Endodermal cell (in vitro differentiated cells): ENCODE results near the gene CFAP251. TPM values are rescaled to one million over a fixed set of nuclear protein-coding genes. Genes with fewer than 3 reads are reported as not detected.

ENCODE experiments used
- DNase-seq: peaks from one replicate; pipeline ENCODE4 v3.0.0-alpha.2; 2017
- H3K27ac ChIP-seq: 2 replicates; pipeline ENCODE4 v1.5.1; 2013; ENCODE audit warnings: mild to moderate bottlenecking, low read depth, low read length, moderate library complexity
- H3K27me3 ChIP-seq: 2 replicates; pipeline ENCODE4 v1.6.1; 2013; ENCODE audit warnings: mild to moderate bottlenecking, low read length, moderate library complexity; ENCODE audit not compliant: insufficient read depth, control insufficient read depth, poor library complexity, severe bottlenecking
- H3K36me3 ChIP-seq: 2 replicates; pipeline ENCODE4 v1.7.0; 2013; ENCODE audit warnings: mild to moderate bottlenecking, low read length, moderate library complexity; ENCODE audit not compliant: control insufficient read depth, insufficient read depth
- H3K4me1 ChIP-seq: one replicate; pipeline ENCODE4 v1.7.0; 2013; ENCODE audit warnings: low read length; ENCODE audit not compliant: control insufficient read depth, insufficient read depth
- H3K4me3 ChIP-seq: 2 replicates; pipeline ENCODE4 v1.5.1; 2013; ENCODE audit warnings: mild to moderate bottlenecking, low read length, moderate library complexity
- H3K9ac ChIP-seq: 2 replicates; pipeline ENCODE4 v1.6.1; 2013; ENCODE audit warnings: mild to moderate bottlenecking, low read length, moderate library complexity; ENCODE audit not compliant: poor library complexity, severe bottlenecking; ENCODE audit errors: extremely low read depth
- H3K9me3 ChIP-seq: 2 replicates; pipeline ENCODE4 v1.6.1; 2013; ENCODE audit warnings: mild to moderate bottlenecking, low read length, moderate library complexity; ENCODE audit not compliant: control insufficient read depth
- H3K27ac Mint-ChIP-seq: 2 replicates; pipeline ENCODE4 v1.8.0; 2020; ENCODE audit warnings: mixed read lengths
- H3K27me3 Mint-ChIP-seq: 2 replicates; pipeline ENCODE4 v1.8.0; 2021; ENCODE audit warnings: mild to moderate bottlenecking, mixed read lengths; ENCODE audit not compliant: insufficient read depth
- H3K36me3 Mint-ChIP-seq: 2 replicates; pipeline ENCODE4 v1.8.0; 2020; ENCODE audit warnings: low read depth, mixed read lengths
- H3K4me1 Mint-ChIP-seq: 2 replicates; pipeline ENCODE4 v1.8.0; 2020; ENCODE audit warnings: mixed read lengths
- H3K4me3 Mint-ChIP-seq: 2 replicates; pipeline ENCODE4 v1.8.0; 2020; ENCODE audit warnings: mild to moderate bottlenecking, moderate library complexity, mixed read lengths
- H3K9me3 Mint-ChIP-seq: 2 replicates; pipeline ENCODE4 v1.8.0; 2020; ENCODE audit warnings: mild to moderate bottlenecking, mixed read lengths
- WGBS, 2 experiments: methylation state at CpG; one replicate each; pipeline versions ENCODE4 v1.1.5 to v1.1.7; 2013; ENCODE audit warnings: missing lambda C conversion rate in 2 of 2, mixed read lengths in 1 of 2; ENCODE audit not compliant: insufficient coverage in 1 of 2, insufficient read length in 1 of 2; 5-methylcytosine and 5-hydroxymethylcytosine counted together
- total RNA-seq, 2 donors: library from RNA; stranded (reverse); fragmentation: NEBNext Ultra II Directional in 1 of 2; extraction: Animal tissue kit (Norgen Biotek cat#: 25700) in 1 of 2; gene quantifications; 2 replicates in 1 of 2; 3 replicates in 1 of 2; pipeline ENCODE4 v1.2.1, GENCODE V29; 2021
- TF ChIP-seq, protein P1 (sequence below): fragments of 200-600 bp; sonication (generic); conservative IDR thresholded peaks from 2 replicates; pipeline ENCODE4 v1.5.0; 2021; ENCODE audit warnings: antibody characterized with exemption, mild to moderate bottlenecking

CFAP251 gene
- total RNA-seq, 2 donors from 2014 or later, result 3.4 to 11.2 TPM

DNA sequence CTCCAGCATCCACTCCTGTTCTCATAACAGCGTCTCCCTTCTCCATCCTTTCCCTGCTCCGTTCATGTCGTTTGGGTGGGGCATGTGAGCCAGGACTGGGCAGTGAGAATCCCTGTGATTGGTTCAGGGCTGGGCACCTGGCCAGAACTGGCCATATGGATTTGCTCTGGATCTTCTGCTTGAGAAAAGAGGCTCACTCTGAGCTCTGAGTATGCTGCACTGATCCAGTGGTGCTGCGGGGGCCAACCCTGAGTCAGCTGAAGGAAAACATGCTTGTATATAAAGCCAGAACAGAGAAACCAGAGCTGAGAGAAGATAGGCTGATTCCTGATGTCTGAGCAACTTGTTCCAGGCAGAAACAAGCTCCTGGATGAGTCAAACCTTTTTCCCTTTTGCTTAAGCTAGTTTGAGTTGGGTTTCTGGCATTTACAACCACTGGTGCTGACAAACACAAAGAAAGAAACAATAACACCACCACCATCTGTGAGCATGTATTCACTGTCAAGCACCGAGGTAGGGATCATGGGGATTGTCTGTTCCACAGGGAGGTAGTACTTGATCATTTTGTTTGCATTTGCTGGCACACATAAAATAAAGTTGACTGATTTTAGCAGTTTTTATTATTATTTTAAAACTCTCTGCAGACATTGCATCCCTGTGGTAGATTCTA, 45.7 kb upstream of the CFAP251 start:
- H3K4me1 Mint-ChIP-seq, result no peaks in the 10 kb centered on the region
- H3K27ac Mint-ChIP-seq, result no peak overlapping the region
- H3K36me3 ChIP-seq, result no peaks in the 10 kb centered on the region
- peaks cover under 1% of the 10 kb centered on the region for H3K27me3 Mint-ChIP-seq
- H3K36me3 Mint-ChIP-seq, result no peaks in the 10 kb centered on the region
- no peaks in the 10 kb centered on the region for H3K27me3 ChIP-seq
- WGBS, 2 experiments, result 87 to 90% methylated on average over 4 to 5 of the region's 5 CpGs
- TF ChIP-seq, protein P1, sequence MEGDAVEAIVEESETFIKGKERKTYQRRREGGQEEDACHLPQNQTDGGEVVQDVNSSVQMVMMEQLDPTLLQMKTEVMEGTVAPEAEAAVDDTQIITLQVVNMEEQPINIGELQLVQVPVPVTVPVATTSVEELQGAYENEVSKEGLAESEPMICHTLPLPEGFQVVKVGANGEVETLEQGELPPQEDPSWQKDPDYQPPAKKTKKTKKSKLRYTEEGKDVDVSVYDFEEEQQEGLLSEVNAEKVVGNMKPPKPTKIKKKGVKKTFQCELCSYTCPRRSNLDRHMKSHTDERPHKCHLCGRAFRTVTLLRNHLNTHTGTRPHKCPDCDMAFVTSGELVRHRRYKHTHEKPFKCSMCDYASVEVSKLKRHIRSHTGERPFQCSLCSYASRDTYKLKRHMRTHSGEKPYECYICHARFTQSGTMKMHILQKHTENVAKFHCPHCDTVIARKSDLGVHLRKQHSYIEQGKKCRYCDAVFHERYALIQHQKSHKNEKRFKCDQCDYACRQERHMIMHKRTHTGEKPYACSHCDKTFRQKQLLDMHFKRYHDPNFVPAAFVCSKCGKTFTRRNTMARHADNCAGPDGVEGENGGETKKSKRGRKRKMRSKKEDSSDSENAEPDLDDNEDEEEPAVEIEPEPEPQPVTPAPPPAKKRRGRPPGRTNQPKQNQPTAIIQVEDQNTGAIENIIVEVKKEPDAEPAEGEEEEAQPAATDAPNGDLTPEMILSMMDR, result no peak
- H3K4me1 ChIP-seq, result no peaks in the 10 kb centered on the region
- no peak overlapping the region for H3K4me3 ChIP-seq
- H3K9ac ChIP-seq, result no peak overlapping the region
- no peaks in the 10 kb centered on the region for H3K9me3 ChIP-seq
- H3K9me3 Mint-ChIP-seq, result no peaks in the 10 kb centered on the region
- no peak for DNase-seq
- no peak overlapping the region for H3K4me3 Mint-ChIP-seq
- H3K27ac ChIP-seq, result no peak overlapping the region

DNA sequence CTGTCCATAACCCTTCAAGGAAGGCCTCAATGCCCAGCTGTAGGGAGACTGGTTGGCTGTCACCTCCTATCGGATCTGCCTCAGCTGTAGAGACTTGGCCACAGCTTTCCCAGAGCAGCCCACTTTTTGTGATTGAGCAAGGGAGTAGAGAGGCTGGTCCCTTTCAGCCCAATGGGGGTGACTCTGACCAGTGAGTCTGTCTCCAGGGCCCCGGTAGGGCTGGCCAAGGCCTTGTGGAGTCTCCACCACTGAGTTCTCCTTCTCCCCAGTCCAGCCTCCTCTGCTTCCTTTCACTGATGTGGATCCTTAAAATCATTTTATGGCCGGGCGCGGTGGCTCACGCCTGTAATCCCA, 45.2 kb upstream of the CFAP251 start:
- H3K27me3 Mint-ChIP-seq, result peaks cover 4% of the 10 kb centered on the region
- TF ChIP-seq, protein P1, result no peak
- H3K27ac Mint-ChIP-seq, result no peak overlapping the region
- no peak for DNase-seq
- no peaks in the 10 kb centered on the region for H3K36me3 Mint-ChIP-seq
- Histone ChIP-seq H3K4me1 (no peaks in the 10 kb centered on the region), H3K4me3 (no peak overlapping the region), H3K27ac (no peak overlapping the region), H3K27me3 (no peaks in the 10 kb centered on the region), H3K9me3 (no peaks in the 10 kb centered on the region), H3K36me3 (no peaks in the 10 kb centered on the region), H3K9ac (no peak overlapping the region)
- H3K4me1 Mint-ChIP-seq, result no peaks in the 10 kb centered on the region
- H3K4me3 Mint-ChIP-seq, result no peak overlapping the region
- H3K9me3 Mint-ChIP-seq, result no peaks in the 10 kb centered on the region
- WGBS, 2 experiments, result 78 to 95% methylated on average over 5 to 6 of the region's 6 CpGs

DNA sequence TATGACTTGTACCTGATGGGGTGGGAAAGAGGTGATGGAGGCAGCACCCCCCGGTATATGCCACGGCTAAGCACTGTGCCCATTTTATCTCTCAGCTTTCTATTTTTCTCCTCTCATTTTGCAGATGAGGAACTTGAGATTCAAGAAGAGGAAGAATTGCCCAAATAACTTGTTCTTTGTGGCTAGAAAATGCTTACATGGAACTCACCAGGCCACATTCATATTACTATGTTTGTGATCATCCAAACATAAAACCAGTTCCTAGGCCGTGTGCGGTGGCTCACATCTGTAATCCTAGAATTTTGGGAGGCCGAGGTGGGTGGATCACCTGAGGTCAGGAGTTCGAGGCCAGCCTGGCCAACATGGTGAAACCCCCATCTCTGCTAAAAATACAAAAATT, 44.3 kb upstream of the CFAP251 start:
- Mint-ChIP-seq H3K27me3 (peaks cover 4% of the 10 kb centered on the region), H3K4me1 (no peaks in the 10 kb centered on the region), H3K36me3 (no peaks in the 10 kb centered on the region), H3K4me3 (no peak overlapping the region), H3K9me3 (no peaks in the 10 kb centered on the region), H3K27ac (no peak overlapping the region)
- TF ChIP-seq, protein P1, result no peak
- H3K4me1 ChIP-seq, result no peaks in the 10 kb centered on the region
- no peaks in the 10 kb centered on the region for H3K36me3 ChIP-seq
- H3K27me3 ChIP-seq, result no peaks in the 10 kb centered on the region
- no peak overlapping the region for H3K4me3 ChIP-seq
- H3K9ac ChIP-seq, result no peak overlapping the region
- H3K27ac ChIP-seq, result no peak overlapping the region
- 96 to 100% methylated on average over 6 of the region's 6 CpGs for WGBS, 2 experiments
- no peaks in the 10 kb centered on the region for H3K9me3 ChIP-seq
- no peak for DNase-seq
